ENCODE measurements around the gene CCBE1.
A peak's percentile ranks its signal among the peaks of the same experiment; 100 is the strongest.

Gene CCBE1

DNA sequence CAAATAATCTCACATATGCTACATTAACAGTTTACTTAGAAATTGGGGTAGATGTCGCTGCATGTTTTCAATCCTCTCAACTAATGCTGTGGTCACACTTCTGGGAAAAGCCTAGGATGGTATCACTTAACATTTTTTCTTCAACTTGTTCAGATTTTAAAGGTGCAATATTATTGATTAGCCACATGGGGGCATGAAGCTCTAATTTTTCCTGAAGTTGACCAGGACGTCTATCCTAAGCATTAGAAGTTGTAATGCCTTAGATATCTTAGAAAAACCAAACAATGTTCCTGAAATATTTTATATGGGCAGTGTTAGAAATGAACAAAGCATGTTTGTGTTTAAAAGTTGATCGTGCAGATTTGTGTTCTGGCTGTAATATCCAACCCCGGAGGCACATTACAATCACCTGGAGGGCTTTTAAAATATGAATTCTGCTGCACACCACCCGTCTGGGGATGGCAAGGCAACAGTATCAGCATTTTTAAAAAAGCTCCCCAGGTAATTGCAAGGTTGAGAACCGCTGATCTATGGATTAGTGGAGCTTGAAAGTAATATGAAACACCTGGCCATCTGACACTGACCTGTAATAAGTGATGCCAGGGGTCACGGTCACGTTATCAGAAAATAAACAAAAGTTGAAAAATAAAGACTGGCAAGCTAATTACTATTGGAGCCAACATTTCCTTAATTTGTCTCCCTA lies 237.7 kb downstream of the CCBE1 start:
- no peak overlapping the region for H3K4me3 ChIP-seq (replicated peaks in 1 of 2; ENCODE audit: low read depth in 2 of 2, low read length in 2 of 2)
- DNase-seq (ENCODE audit: low read depth in 2 of 2) = peak; percentile 71 to 86
- TF ChIP-seq, protein P1, sequence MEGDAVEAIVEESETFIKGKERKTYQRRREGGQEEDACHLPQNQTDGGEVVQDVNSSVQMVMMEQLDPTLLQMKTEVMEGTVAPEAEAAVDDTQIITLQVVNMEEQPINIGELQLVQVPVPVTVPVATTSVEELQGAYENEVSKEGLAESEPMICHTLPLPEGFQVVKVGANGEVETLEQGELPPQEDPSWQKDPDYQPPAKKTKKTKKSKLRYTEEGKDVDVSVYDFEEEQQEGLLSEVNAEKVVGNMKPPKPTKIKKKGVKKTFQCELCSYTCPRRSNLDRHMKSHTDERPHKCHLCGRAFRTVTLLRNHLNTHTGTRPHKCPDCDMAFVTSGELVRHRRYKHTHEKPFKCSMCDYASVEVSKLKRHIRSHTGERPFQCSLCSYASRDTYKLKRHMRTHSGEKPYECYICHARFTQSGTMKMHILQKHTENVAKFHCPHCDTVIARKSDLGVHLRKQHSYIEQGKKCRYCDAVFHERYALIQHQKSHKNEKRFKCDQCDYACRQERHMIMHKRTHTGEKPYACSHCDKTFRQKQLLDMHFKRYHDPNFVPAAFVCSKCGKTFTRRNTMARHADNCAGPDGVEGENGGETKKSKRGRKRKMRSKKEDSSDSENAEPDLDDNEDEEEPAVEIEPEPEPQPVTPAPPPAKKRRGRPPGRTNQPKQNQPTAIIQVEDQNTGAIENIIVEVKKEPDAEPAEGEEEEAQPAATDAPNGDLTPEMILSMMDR (IDR thresholded peaks at IDR 0.05; ENCODE audit: low read depth, low read length) = peak; percentile 51

DNA sequence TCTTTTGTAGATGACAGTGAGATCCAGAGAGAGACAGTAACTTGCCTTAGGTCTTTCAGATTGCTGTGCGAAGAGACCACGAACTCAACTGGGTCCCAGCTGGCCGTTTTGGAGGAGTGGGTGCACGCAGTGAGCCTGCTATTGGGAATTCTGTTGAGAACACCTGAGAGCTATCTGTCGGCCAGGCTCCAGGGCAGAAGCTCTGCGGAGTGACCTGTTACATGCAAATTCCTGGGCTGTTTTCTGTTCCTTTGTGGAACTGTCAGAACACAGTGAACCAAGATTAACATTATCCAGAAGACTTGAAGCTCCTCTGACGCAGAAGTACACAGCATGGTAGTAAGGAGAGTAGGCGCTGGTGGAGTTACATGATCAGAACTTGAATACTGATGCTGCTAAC lies 238.6 kb downstream of the CCBE1 start:
- no peak overlapping the region for H3K4me3 ChIP-seq (replicated peaks in 1 of 2; ENCODE audit: low read depth in 2 of 2, low read length in 2 of 2)
- TF ChIP-seq, protein P1 (IDR thresholded peaks at IDR 0.05; ENCODE audit: low read depth, low read length) = no peak
- no peak for DNase-seq (ENCODE audit: low read depth in 2 of 2)

DNA sequence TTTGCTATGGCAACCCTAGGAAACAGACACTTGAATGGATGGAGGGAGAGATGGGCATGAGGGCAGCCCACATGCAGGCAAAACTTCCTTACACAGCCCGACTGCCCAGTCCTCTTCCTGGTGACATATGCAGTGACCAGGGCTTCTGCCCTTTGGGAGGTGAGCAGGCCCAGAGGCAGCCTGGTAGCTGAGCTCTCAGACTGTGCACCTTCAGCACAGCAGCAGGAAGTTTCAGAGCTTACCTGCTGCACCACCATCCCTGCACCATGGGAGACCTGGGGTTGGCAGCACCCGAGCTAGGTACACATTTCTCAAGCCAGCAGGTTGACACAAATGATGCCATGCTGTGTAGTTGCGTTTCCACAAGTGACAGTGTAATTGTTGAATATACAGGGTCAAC lies 240.6 kb downstream of the CCBE1 start:
- H3K4me3 ChIP-seq (replicated peaks in 1 of 2; ENCODE audit: low read depth in 2 of 2, low read length in 2 of 2) = no peak overlapping the region
- no peak for DNase-seq (ENCODE audit: low read depth in 2 of 2)
- TF ChIP-seq, protein P1 (IDR thresholded peaks at IDR 0.05; ENCODE audit: low read depth, low read length) = no peak

DNA sequence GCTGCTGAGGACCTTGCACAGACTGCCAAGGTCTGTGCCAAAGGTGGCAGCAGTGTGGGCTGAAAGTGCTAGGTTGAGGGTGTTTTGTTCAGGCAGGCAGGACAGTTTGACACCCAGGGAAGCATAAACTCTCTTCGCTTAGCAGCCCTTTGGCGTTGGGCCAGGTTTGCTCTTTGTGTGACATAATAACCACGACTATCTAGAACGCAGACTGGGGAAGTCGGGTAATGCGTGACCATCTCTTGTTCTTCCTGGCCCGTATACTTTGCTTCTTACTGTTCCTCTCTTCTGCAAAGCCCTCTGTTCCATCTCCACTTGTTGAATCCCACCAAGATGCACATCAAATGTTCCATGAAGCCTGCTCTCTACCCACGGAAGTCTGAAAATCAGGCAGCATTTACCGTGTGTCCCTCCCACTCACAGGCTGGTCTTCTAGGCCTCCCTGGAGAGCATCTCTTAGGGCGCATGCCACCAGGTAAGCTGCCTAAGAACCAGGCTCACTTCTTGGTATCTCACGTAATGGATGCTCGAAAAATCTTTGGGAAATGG lies 241.4 kb downstream of the CCBE1 start:
- no peak for DNase-seq (ENCODE audit: low read depth in 2 of 2)
- TF ChIP-seq, protein P1 (IDR thresholded peaks at IDR 0.05; ENCODE audit: low read depth, low read length) = no peak
- H3K4me3 ChIP-seq (replicated peaks in 1 of 2; ENCODE audit: low read depth in 2 of 2, low read length in 2 of 2) = no peak overlapping the region

- TF ChIP-seq, protein P1 (IDR thresholded peaks at IDR 0.05; ENCODE audit: low read depth, low read length) = no peak
- no peak for DNase-seq (ENCODE audit: low read depth in 2 of 2)
- H3K4me3 ChIP-seq (replicated peaks in 1 of 2; ENCODE audit: low read depth in 2 of 2, low read length in 2 of 2) = no peak overlapping the region
Measured at GRCh38 chr18:59454909-59455727, 242.1 kb downstream of the CCBE1 start.

DNA sequence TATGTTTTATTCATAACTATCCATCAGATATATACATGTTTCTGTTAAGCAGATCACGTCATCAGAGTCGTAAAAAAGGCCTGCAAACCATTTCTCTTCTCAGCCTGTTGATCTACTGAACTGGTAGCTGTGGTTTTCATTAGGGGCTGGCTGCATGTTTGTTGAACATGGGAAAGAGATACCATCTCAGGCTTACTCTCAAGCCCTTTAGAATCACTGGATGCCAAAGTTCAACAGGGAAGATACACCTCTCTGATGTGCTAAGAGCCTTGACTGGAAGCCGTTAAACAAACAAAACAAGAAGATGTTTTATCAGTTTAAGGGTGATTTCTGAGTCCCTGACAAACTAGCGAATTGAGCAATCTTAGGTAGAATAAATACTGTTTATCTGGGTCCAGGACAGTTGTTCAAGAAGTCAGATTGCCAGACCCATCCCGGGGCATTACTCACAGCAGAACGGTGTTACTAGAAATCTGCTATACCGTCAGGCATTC lies 243.7 kb downstream of the CCBE1 start:
- TF ChIP-seq, protein P1 (IDR thresholded peaks at IDR 0.05; ENCODE audit: low read depth, low read length) = no peak
- no peak for DNase-seq (ENCODE audit: low read depth in 2 of 2)
- no peak overlapping the region for H3K4me3 ChIP-seq (replicated peaks in 1 of 2; ENCODE audit: low read depth in 2 of 2, low read length in 2 of 2)

Data from cardiac fibroblast (primary cell).